HepG2 (cell line): ENCODE data around the gene ACSS3. TPM values are rescaled to one million over a fixed set of nuclear protein-coding genes. Genes with fewer than 3 reads are reported as not detected.
A peak's percentile ranks its signal among the peaks of the same experiment; 100 is the strongest.
"Not testable (repeated sequence)": the region's sequence is repeated elsewhere in the genome, so short reads cannot be mapped to it uniquely, and the experiment has no call there.

Source experiments
- ATAC-seq: fragments of 200-7000 bp; cut with Tn5 transposase; 3 replicates; pipeline ENCODE4 v1.9.1; 2020; ENCODE audit warnings: mild to moderate bottlenecking, moderate library complexity
- BruUV-seq: library from RNA; stranded (reverse); fragments of 400-500 nt; replicated peaks from 2 replicates; lab custom pipeline; 2021; lab: Mats Ljungman, UMichigan
- CTCF ChIA-PET: fragments of 300-600 bp; formaldehyde crosslinking; extraction: SDS; loops from one replicate; lab custom pipeline; 2021; ENCODE audit warnings: low total read pairs, inconsistent platforms, low intra/inter-chr PET ratio; lab: Yijun Ruan, JAX
- POLR2A ChIA-PET: fragments of 350-600 bp; sonication (Branson Sonifier 250); formaldehyde crosslinking; loops from one replicate; lab custom pipeline; 2020; ENCODE audit warnings: antibody characterized with exemption, inconsistent platforms; lab: Yijun Ruan, JAX
- DNase-seq: peaks from one replicate; pipeline ENCODE4 v3.0.0-alpha.2; 2015; ENCODE audit warnings: low spot score
- FAIRE-seq: peaks from 3 replicates; lab custom pipeline; 2011; peaks lifted over from hg19 to GRCh38; lab: Jason Lieb, UNC
- H2AFZ ChIP-seq: one replicate; pipeline ENCODE4 v1.6.1; 2011; ENCODE audit warnings: low read length, inconsistent platforms
- H3K27ac ChIP-seq: fragments of 300-600 bp; 3 replicates; pipeline ENCODE4 v1.8.0; 2011; ENCODE audit warnings: mixed run types, mild to moderate bottlenecking, mixed read lengths, low read length, inconsistent platforms; ENCODE audit not compliant: insufficient read depth; ENCODE audit errors: extremely low read length
- H3K27me3 ChIP-seq, 2 experiments: fragments of 200-600 bp in 1 of 2; 2 replicates in 1 of 2; 3 replicates in 1 of 2; pipeline versions ENCODE4 v1.6.0 to v1.8.0; 2011; ENCODE audit warnings: low read length in 2 of 2, mild to moderate bottlenecking in 2 of 2, moderate library complexity in 2 of 2, inconsistent platforms in 1 of 2; ENCODE audit not compliant: insufficient read depth in 2 of 2, control insufficient read depth in 1 of 2
- H3K36me3 ChIP-seq, 2 experiments: fragments of 200-600 bp in 1 of 2; replicated peaks in 1 of 2; 2 replicates in 1 of 2; 3 replicates in 1 of 2; pipeline versions ENCODE4 v1.5.1 to v1.8.0; 2011; ENCODE audit warnings: low read length in 2 of 2, inconsistent platforms in 1 of 2; ENCODE audit not compliant: insufficient read depth in 2 of 2, control insufficient read depth in 1 of 2
- H3K4me1 ChIP-seq: 2 replicates; pipeline ENCODE4 v1.5.1; 2012; ENCODE audit warnings: low read length, inconsistent platforms; ENCODE audit not compliant: insufficient read depth
- H3K4me2 ChIP-seq: 2 replicates; pipeline ENCODE4 v1.6.0; 2011; ENCODE audit warnings: low read depth, low read length, inconsistent platforms
- H3K4me3 ChIP-seq, 3 experiments: fragments of 200-600 bp in 1 of 3; sonication (generic), shearing (Covaris generic) in 1 of 3; replicated peaks in 1 of 3; 2 replicates each; pipeline ENCODE4 v1.5.1; 2011 to 2016; ENCODE audit warnings: low read length in 3 of 3, inconsistent platforms in 2 of 3, low read depth in 2 of 3, mild to moderate bottlenecking in 2 of 3, control low read depth in 1 of 3, mixed read lengths in 1 of 3; ENCODE audit not compliant: insufficient read depth in 1 of 3
- H3K79me2 ChIP-seq: one replicate; pipeline ENCODE4 v1.6.1; 2011; ENCODE audit warnings: low read length, inconsistent platforms; ENCODE audit not compliant: insufficient read depth
- H3K9ac ChIP-seq: 2 replicates; pipeline ENCODE4 v1.6.0; 2011; ENCODE audit warnings: mild to moderate bottlenecking, low read depth, low read length, inconsistent platforms; ENCODE audit not compliant: insufficient read depth
- H3K9me3 ChIP-seq: 2 replicates; pipeline ENCODE4 v1.5.1; 2012; ENCODE audit warnings: mild to moderate bottlenecking, low read length
- H4K20me1 ChIP-seq: 2 replicates; pipeline ENCODE4 v1.6.0; 2011; ENCODE audit warnings: inconsistent platforms, mild to moderate bottlenecking, low read length, moderate library complexity; ENCODE audit not compliant: insufficient read depth
- RBM22 ChIP-seq: fragments of 200-400 bp; formaldehyde crosslinking; optimal IDR thresholded peaks from 2 replicates; pipeline ENCODE3; 2017; ENCODE audit warnings: mild to moderate bottlenecking, low read length, moderate library complexity
- SATB2 ChIP-seq: sonication (generic); formaldehyde crosslinking; IDR thresholded peaks from 2 replicates; pipeline ENCODE4 v1.5.0; 2020; ENCODE audit warnings: missing genetic modification reagents
- ZNF333 ChIP-seq: sonication (generic); formaldehyde crosslinking; IDR thresholded peaks from 2 replicates; pipeline ENCODE4 v1.4.0; 2020; ENCODE audit warnings: mild to moderate bottlenecking, missing genetic modification reagents, borderline replicate concordance
- ZNF512B ChIP-seq: sonication (generic); formaldehyde crosslinking; IDR thresholded peaks from 2 replicates; pipeline ENCODE4 v1.5.1; 2020; ENCODE audit warnings: missing genetic modification reagents, mild to moderate bottlenecking, borderline replicate concordance
- WGBS: methylation state at CpG from one replicate; pipeline ENCODE4 v1.1.6; 2017; ENCODE audit warnings: low lambda C conversion rate; 5-methylcytosine and 5-hydroxymethylcytosine counted together
- in situ Hi-C: cut with HindIII; loops from 2 replicates; pipeline ENCODE4 v1.10.0; 2017; ENCODE audit warnings: low pct_unique_long_range_greater_than_20kb; ENCODE audit not compliant: extremely low pct_ligation_motif_present
- intact Hi-C: fragments of 100-400 bp; cut with micrococcal nuclease; formaldehyde crosslinking; loops from one replicate; pipeline ENCODE4 v1.10.0; 2022; ENCODE audit not compliant: unreplicated experiment
- polyA plus RNA-seq, 8 experiments: library from polyadenylated mRNA; depleted of rRNA in 3 of 8; stranded (reverse) in 7 of 8; unstranded in 1 of 8; fragments of >200 nt; fragmentation: Illumina TruSeq in 4 of 8; extraction: Trizol in 4 of 8; gene quantifications; 2 replicates each; pipeline versions ENCODE4 v1.2.1 to v1.2.3, GENCODE V29; 2011 to 2016; ENCODE audit warnings: low read depth in 4 of 8, missing spikeins in 1 of 8, mixed read lengths in 1 of 8; ENCODE audit not compliant: insufficient read depth in 1 of 8
- total RNA-seq, 5 experiments: library from RNA; depleted of rRNA; stranded (reverse); fragments of >200 nt; fragmentation: Illumina TruSeq; extraction: Trizol; gene quantifications; 2 replicates each; pipeline ENCODE4 v1.2.3, GENCODE V29; 2016; ENCODE audit warnings: low read depth in 1 of 5

Gene ACSS3
- total and polyA plus RNA-seq, 2 of the 13 experiments (the other 11 are each of a cell fraction or from before 2014, with no cell fraction given), result 79.5 to 86.3 TPM

GRCh38 chr12:81187686-81188085 lies 109.8 kb downstream of the ACSS3 start:
- Histone ChIP-seq H2AFZ (no peak overlapping the region), H3K79me2 (no peaks in the 10 kb centered on the region), H4K20me1 (no peaks in the 10 kb centered on the region), H3K4me1 (no peaks in the 10 kb centered on the region), H3K9ac (no peak overlapping the region), H3K9me3 (no peaks in the 10 kb centered on the region), H3K4me3 (no peak overlapping the region), H3K27ac (no peak overlapping the region), H3K27me3 (no peaks in the 10 kb centered on the region)
- intact Hi-C loops, result no loop called here
- CTCF ChIA-PET, result no interaction called here
- 100% methylated on average over 1 of the region's 1 CpG for WGBS
- DNase-seq (no peak), FAIRE-seq (no peak)
- no peak for TF ChIP-seq ZNF333 (CRISPR knock-in tag)
- TF ChIP-seq, all 625 proteins: peak for 0
- ATAC-seq, result no peak
- no peak overlapping the region for H3K4me2 ChIP-seq
- in situ Hi-C loops, result no loop called here
- no TSS peak for BruUV-seq
- peaks cover 2 to 41% of the 10 kb centered on the region in 2 experiments for H3K36me3 ChIP-seq
- POLR2A ChIA-PET, result no interaction called here

- Histone ChIP-seq H3K4me1 (no peaks in the 10 kb centered on the region), H3K9ac (no peak overlapping the region), H3K4me2 (no peak overlapping the region), H3K9me3 (no peaks in the 10 kb centered on the region), H3K4me3 (no peak overlapping the region), H3K27ac (no peak overlapping the region), H4K20me1 (no peaks in the 10 kb centered on the region), H3K79me2 (no peaks in the 10 kb centered on the region), H2AFZ (no peak overlapping the region), H3K27me3 (no peaks in the 10 kb centered on the region), H3K36me3 (peaks cover 3 to 42% of the 10 kb centered on the region in 2 experiments; a peak in 4 of 5 replicates)
- no peak for FAIRE-seq
- in situ Hi-C loops, result no loop called here
- ChIA-PET POLR2A (no interaction called here), CTCF (no interaction called here)
- ATAC-seq, result no peak
- no peak for DNase-seq
- 92% methylated on average over 3 of the region's 3 CpGs for WGBS
- intact Hi-C loops, result no loop called here
- no TSS peak for BruUV-seq
- TF ChIP-seq ZNF512B (CRISPR knock-in tag), result no peak
- TF ChIP-seq SATB2 (CRISPR knock-in tag), result no peak
- TF ChIP-seq RBM22, result peak; percentile 86
Observed at GRCh38 chr12:81196595-81196994, 118.7 kb downstream of the ACSS3 start.

GRCh38 chr12:81200561-81200960 lies 122.7 kb downstream of the ACSS3 start:
- H3K27me3 ChIP-seq, CTCF ChIA-PET, H4K20me1 ChIP-seq, H2AFZ ChIP-seq, FAIRE-seq, intact Hi-C loops, ATAC-seq, H3K9me3 ChIP-seq, POLR2A ChIA-PET, H3K9ac ChIP-seq, H3K79me2 ChIP-seq, in situ Hi-C loops, BruUV-seq, H3K27ac ChIP-seq, H3K4me3 ChIP-seq, DNase-seq, H3K4me2 ChIP-seq: not testable (repeated sequence)
- peaks cover 10% of the 10 kb centered on the region; the same call in 1 of the 2 replicates for H3K4me1 ChIP-seq
- 81% methylated on average over 6 of the region's 6 CpGs for WGBS
- peaks cover 3 to 50% of the 10 kb centered on the region in 2 experiments; a peak in 4 of 5 replicates for H3K36me3 ChIP-seq
